Measurements from ENCODE around the gene ZNF865.

The ZNF865 gene

GRCh38 chr19:55635334-55635717 lies 29.9 kb downstream of the ZNF865 start:
- no peak for TF ChIP-seq CTCF (IDR thresholded peaks at IDR 0.05; ENCODE audit: low read depth, low read length)

GRCh38 chr19:55635856-55636440 lies 30.5 kb downstream of the ZNF865 start:
- no peak for TF ChIP-seq CTCF (IDR thresholded peaks at IDR 0.05; ENCODE audit: low read depth, low read length)
- no peak for DNase-seq (ENCODE audit: extremely low read depth, low read depth)

More at GRCh38 chr19:55635334-55635717, 29.9 kb downstream of the ZNF865 start:
- no peak for DNase-seq (ENCODE audit: extremely low read depth, low read depth)

GRCh38 chr19:55636723-55637122 lies 31.3 kb downstream of the ZNF865 start:
- no peak for DNase-seq (ENCODE audit: extremely low read depth, low read depth)
- no peak for TF ChIP-seq CTCF (IDR thresholded peaks at IDR 0.05; ENCODE audit: low read depth, low read length)

GRCh38 chr19:55637534-55637933 lies 32.1 kb downstream of the ZNF865 start:
- no peak for TF ChIP-seq CTCF (IDR thresholded peaks at IDR 0.05; ENCODE audit: low read depth, low read length)
- DNase-seq (ENCODE audit: extremely low read depth, low read depth) = no peak

- TF ChIP-seq CTCF (IDR thresholded peaks at IDR 0.05; ENCODE audit: low read depth, low read length) = peak; percentile 42
- DNase-seq (ENCODE audit: extremely low read depth, low read depth) = no peak
These were observed 33.5 kb downstream of the ZNF865 start for GRCh38 chr19:55638864-55639359.

- DNase-seq (ENCODE audit: extremely low read depth, low read depth) = no peak
- peak; percentile 51 for TF ChIP-seq CTCF (IDR thresholded peaks at IDR 0.05; ENCODE audit: low read depth, low read length)
These were observed 34.7 kb downstream of the ZNF865 start for GRCh38 chr19:55640043-55640576.

GRCh38 chr19:55640577-55641425 lies 35.4 kb downstream of the ZNF865 start, which contains the start of gene ZNF580:
Gene ZNF580 (plus strand): TSS chr19:55641002. CDS start chr19:55642509, 1,507 bp downstream.
- no peak for TF ChIP-seq CTCF (IDR thresholded peaks at IDR 0.05; ENCODE audit: low read depth, low read length)

More at GRCh38 chr19:55640577-55641425, 35.4 kb downstream of the ZNF865 start, which contains the start of gene ZNF580:
- peak; percentile 38 for DNase-seq (ENCODE audit: extremely low read depth, low read depth)
